ENCODE measurements around the gene CNTN5. TPM values are rescaled to one million over a fixed set of nuclear protein-coding genes. Genes with fewer than 3 reads are reported as not detected.

The CNTN5 gene
- total RNA-seq, 1 donor from 2014 or later, result not detected

GRCh38 chr11:99742501-99742900 is 721.8 kb downstream of the CNTN5 start:
- intact Hi-C loops (cut with micrococcal nuclease), result no loop called here
- Mint-ChIP-seq H3K36me3 (ENCODE audit: low read depth) (no peaks in the 10 kb centered on the region), H3K9me3 (no peaks in the 10 kb centered on the region), H3K4me1 (no peaks in the 10 kb centered on the region), H3K4me3 (no peak overlapping the region), H3K27ac (no peak overlapping the region), H3K27me3 (no peaks in the 10 kb centered on the region)
- ATAC-seq (ENCODE audit: low read depth) (no peak), DNase-seq (no peak)
- ChIA-PET POLR2A (no interaction called here), CTCF (no interaction called here)
- no peak for TF ChIP-seq CTCF (IDR thresholded peaks at IDR 0.05)

GRCh38 chr11:99759787-99760186 is 739.0 kb downstream of the CNTN5 start:
- CTCF ChIA-PET, result no interaction called here
- Mint-ChIP-seq H3K4me1 (no peaks in the 10 kb centered on the region), H3K27ac (no peak overlapping the region), H3K4me3 (no peak overlapping the region), H3K9me3 (peaks cover 4% of the 10 kb centered on the region), H3K27me3 (no peaks in the 10 kb centered on the region), H3K36me3 (ENCODE audit: low read depth) (no peaks in the 10 kb centered on the region)
- POLR2A ChIA-PET, result no interaction called here
- ATAC-seq (ENCODE audit: low read depth) (no peak), DNase-seq (no peak)
- intact Hi-C loops (cut with micrococcal nuclease), result no loop called here
- TF ChIP-seq CTCF (IDR thresholded peaks at IDR 0.05), result no peak

GRCh38 chr11:99766811-99767210 is 746.1 kb downstream of the CNTN5 start:
- ChIA-PET POLR2A (no interaction called here), CTCF (no interaction called here)
- no peaks in the 10 kb centered on the region for H3K27me3 Mint-ChIP-seq
- no peak for TF ChIP-seq CTCF (IDR thresholded peaks at IDR 0.05)
- intact Hi-C loops (cut with micrococcal nuclease), result no loop called here
- no peak overlapping the region for H3K4me3 Mint-ChIP-seq
- H3K9me3 Mint-ChIP-seq, result no peaks in the 10 kb centered on the region
- no peaks in the 10 kb centered on the region for H3K36me3 Mint-ChIP-seq (ENCODE audit: low read depth)
- ATAC-seq (ENCODE audit: low read depth), result no peak
- H3K4me1 Mint-ChIP-seq, result no peaks in the 10 kb centered on the region
- no peak overlapping the region for H3K27ac Mint-ChIP-seq
- DNase-seq, result no peak

- Mint-ChIP-seq H3K27me3 (no peaks in the 10 kb centered on the region), H3K36me3 (ENCODE audit: low read depth) (no peaks in the 10 kb centered on the region), H3K4me1 (no peaks in the 10 kb centered on the region), H3K9me3 (no peaks in the 10 kb centered on the region), H3K4me3 (no peak overlapping the region), H3K27ac (no peak overlapping the region)
- ATAC-seq (ENCODE audit: low read depth), result no peak
- intact Hi-C loops (cut with micrococcal nuclease), result no loop called here
- no peak for DNase-seq
- ChIA-PET POLR2A (no interaction called here), CTCF (no interaction called here)
- TF ChIP-seq CTCF (IDR thresholded peaks at IDR 0.05), result no peak
Observed at GRCh38 chr11:99773646-99774045, 752.9 kb downstream of the CNTN5 start.

GRCh38 chr11:99781074-99781473 is 760.3 kb downstream of the CNTN5 start:
- no peak for DNase-seq
- ChIA-PET CTCF (no interaction called here), POLR2A (no interaction called here)
- H3K36me3 Mint-ChIP-seq (ENCODE audit: low read depth), result no peaks in the 10 kb centered on the region
- H3K27ac Mint-ChIP-seq, result no peak overlapping the region
- peaks cover 6% of the 10 kb centered on the region for H3K9me3 Mint-ChIP-seq
- ATAC-seq (ENCODE audit: low read depth), result no peak
- intact Hi-C loops (cut with micrococcal nuclease), result no loop called here
- TF ChIP-seq CTCF (IDR thresholded peaks at IDR 0.05), result no peak
- no peaks in the 10 kb centered on the region for H3K4me1 Mint-ChIP-seq
- no peak overlapping the region for H3K4me3 Mint-ChIP-seq
- no peaks in the 10 kb centered on the region for H3K27me3 Mint-ChIP-seq

All from activated B cell treated with CpG ODN at 0.5 μM for 24 hours (primary cell).